Measurements from ENCODE around the gene ZFP30. TPM values are rescaled to one million over a fixed set of nuclear protein-coding genes. Genes with fewer than 3 reads are reported as not detected.

The ZFP30 gene
- total RNA-seq (2022; extraction: Qiagen RNA extraction), result 5.5 to 11.1 TPM (median 7.1 TPM) in 5 replicates

DNA sequence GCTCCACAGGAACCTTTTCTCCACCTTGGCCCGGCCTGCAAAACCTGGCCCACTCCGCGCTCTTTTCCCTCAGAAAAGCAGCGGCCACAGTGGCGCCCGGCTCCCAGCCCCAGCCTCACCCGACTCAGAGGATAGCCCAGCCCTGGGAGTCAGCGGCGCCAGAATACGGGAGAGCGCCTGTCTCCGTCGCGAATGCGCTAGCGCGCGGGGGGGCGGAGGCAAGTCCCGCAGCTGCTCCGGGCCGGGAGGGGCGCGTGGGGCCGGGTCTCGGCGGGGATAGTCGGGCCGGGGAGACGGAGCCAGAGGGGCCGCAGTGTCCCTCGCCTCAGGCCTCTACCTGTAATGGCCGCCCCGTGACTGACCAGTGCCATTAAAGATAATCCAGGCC is at the start of gene ZFP30:
Gene ZFP30, minus strand, starts transcription at position 165 of the 388 bp plus-strand sequence. CDS start 7,643 bp downstream, outside the sequence.

DNA sequence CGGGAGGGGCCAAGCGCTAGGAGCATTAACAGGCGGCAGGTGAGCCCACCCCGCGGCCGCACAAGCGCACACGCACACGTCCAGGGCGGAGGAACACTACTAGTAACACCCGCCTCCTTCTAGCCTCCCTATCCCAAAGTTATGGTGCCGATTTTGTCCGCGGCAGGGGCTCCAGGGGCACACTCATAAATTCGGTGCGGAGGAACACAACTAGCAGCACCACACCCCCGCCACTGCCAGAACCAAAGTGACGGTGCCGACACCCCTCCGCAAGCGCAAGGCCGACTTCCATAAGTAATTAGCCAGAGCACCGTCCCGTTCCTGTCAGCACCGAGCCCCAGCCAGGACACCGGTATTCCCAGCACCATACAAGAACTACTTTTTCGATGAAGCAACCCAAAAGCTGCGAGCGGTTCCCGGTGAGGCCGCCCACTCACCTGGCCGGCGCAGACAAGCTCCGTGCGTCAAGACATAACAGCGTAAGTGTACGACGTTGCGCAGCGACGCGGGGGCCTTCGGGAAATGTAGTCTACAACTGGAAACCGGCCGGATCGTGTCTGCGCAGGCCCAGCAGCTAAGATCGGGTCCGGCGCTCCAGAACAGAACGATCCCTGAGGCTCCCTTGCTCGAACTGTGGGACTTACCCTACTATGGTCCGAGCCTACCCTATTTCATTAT is 60.8 kb downstream of the ZFP30 start, which contains the start of the genes ZNF540 and ZNF571:
Gene ZNF540, plus strand, starts transcription at position 573 of the 678 bp plus-strand sequence. CDS start 3,572 bp downstream, outside the sequence.
Gene ZNF571, minus strand, starts transcription at position 489 of the 678 bp plus-strand sequence. CDS start 8,116 bp downstream, outside the sequence.

Other genes with a start within 250 kb of the ZFP30 start
- 3.7 to 6.1 TPM (median 4.6 TPM) in 5 replicates for gene ZNF569, start 188.0 kb downstream of the ZFP30 start, total RNA-seq (2022; extraction: Qiagen RNA extraction)
- 2.0 to 4.7 TPM (median 3.2 TPM) in 5 replicates for gene ZNF570, start 186.1 kb downstream of the ZFP30 start, total RNA-seq (2022; extraction: Qiagen RNA extraction)
- 0.01 to 0.08 TPM (median 0.03 TPM) in 5 replicates for gene ZNF793, start 148.5 kb downstream of the ZFP30 start, total RNA-seq (2022; extraction: Qiagen RNA extraction)
- gene ZNF571, start 60.7 kb downstream of the ZFP30 start, total RNA-seq (2022; extraction: Qiagen RNA extraction), result 0.55 to 1.5 TPM (median 0.92 TPM) in 5 replicates
- 0.05 to 0.15 TPM (median 0.09 TPM) in 4 of 5 replicates, not detected in the other for gene ZNF540, start 60.6 kb downstream of the ZFP30 start, total RNA-seq (2022; extraction: Qiagen RNA extraction)
- gene ZNF607, start 64.3 kb upstream of the ZFP30 start, total RNA-seq (2022; extraction: Qiagen RNA extraction), result 4.4 to 5.0 TPM (median 4.6 TPM) in 5 replicates
- gene ZNF573, start 124.1 kb upstream of the ZFP30 start, total RNA-seq (2022; extraction: Qiagen RNA extraction), result 2.0 to 2.3 TPM (median 2.1 TPM) in 5 replicates

Data from A549 treated with AZD2906 at 1 μM for 4 hours (cell line).